GM18873 (cell line): ENCODE measurements around the gene PACS1.

Source experiments
- ATAC-seq: cut with Tn5 transposase; IDR thresholded peaks from one replicate; pipeline ENCODE4 v1.9.1; 2021; ENCODE audit warnings: mild to moderate bottlenecking, moderate library complexity, moderate number of reproducible peaks; ENCODE audit not compliant: unreplicated experiment, low FRiP score

PACS1 gene

GRCh38 chr11:66131937-66132632, 62.0 kb downstream of the PACS1 start:
- no peak for ATAC-seq

GRCh38 chr11:66133216-66133775, 63.2 kb downstream of the PACS1 start:
- ATAC-seq, result no peak

GRCh38 chr11:66136752-66137123, 66.7 kb downstream of the PACS1 start:
- ATAC-seq, result no peak

DNA sequence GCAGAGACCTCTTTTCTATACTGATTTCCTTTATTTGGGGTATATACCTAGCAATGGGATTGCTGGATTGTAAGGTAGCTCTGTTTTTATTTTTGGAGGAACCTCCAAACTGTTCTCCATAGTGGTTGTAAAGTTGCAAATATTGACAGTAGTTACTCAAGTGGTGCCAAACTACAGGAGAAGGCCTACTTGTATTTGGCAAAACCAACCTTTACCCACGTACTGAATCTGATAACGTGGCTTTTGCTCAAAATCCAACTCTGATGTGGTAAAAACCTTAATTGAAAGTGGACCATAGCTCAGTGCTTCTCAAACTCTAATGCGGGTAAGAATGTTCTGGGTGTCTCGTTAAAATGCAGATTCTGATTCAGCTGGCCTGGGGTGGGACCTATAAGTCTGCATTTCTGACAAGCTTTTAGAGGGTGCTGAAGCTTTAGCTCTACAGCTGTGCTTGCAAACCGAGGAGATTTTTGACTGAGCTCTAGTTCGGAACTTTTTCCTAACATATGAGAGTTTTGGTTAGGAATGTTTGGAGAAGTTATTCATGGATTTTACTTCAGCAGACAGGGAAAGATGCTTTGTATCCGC, 69.8 kb downstream of the PACS1 start:
- no peak for ATAC-seq

GRCh38 chr11:66142370-66143263, 72.5 kb downstream of the PACS1 start:
- ATAC-seq, result no peak

GRCh38 chr11:66143264-66143566, 73.1 kb downstream of the PACS1 start:
- no peak for ATAC-seq

DNA sequence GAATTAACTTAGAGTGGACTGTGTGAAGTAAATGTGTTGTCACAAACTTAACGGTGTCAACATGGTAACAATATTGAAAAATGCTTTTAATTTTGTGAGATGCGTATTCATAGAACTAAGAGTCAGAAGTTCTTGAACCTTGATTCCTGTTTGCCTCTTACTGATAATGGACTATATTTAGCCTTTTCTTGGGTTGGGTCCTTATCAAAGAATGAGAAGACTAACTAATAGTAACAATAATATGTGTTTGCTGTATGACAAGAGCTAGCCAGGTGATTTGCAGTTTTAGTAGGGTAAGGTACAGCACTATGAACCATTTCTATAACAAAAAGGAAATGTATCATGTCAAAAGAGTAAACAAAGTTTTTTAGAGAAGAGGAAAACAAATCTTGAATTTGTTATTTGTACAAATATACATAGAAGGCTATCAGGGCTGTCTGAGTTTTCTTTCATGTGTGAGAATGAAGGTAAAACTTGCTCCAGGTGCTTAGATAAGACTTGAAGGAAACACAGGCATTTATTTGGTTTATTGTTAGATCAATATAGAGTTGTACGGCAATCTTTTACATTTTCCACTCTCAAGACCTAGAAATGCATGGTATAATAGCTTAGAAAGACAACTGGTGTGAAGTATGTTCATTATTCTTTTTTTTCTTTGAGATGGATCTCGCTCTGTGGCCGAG, 74.1 kb downstream of the PACS1 start:
- ATAC-seq, result no peak

DNA sequence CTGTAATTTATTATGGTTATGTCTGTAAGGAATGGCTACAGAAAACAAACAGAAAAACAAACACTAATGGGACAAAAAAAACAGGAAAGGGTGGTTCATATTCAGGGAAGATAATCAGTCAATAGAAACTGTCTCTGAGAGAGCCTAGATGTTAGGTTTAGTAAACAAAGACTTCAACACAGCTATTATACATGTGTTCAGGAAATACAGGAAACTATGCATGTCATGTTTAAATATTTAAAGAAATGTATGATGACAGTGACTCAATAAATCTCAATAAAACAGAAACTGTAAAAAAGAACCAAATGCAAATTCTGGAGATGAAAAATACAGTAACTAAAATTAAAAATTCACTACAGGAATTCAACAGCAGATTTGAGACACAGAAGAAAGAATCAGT, 76.0 kb downstream of the PACS1 start:
- ATAC-seq, result no peak

DNA sequence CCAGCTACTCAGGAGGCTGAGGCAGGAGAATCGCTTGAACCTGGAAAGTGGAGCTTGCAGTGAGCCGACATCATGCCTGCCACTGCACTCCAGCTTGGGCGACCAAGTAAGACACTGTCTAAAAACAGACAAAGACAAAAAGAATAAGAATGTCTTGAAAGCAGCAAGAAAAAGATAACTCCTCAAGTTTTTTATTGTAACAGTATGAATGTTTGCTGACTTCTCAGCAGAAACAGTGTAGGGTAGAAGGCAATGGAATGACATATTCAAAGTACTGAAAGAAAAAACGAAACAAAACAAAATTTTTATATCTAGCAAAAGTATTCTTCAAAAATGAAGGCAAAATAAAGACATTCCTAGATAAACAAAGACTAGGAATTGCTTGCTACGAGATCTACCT, 76.9 kb downstream of the PACS1 start:
- no peak for ATAC-seq

DNA sequence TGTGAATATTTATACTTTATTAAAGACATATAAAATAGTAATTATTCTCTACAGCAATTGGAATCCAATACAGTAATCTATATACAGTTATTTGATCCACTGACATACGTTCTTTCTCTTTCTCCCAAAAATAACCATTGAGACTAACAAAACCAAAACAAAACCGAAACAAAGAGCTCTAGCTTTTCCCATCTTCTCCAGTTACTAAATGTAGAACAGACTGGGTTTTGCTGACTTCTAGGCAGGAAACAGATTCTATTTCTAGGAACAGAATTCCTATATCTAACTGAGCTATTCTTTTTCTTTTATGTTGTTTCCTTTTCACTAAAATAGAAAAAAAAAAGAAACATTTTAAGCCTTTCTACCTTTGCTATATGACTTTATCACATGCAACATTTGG, 80.1 kb downstream of the PACS1 start:
- ATAC-seq, result no peak

GRCh38 chr11:66150725-66151124, 80.7 kb downstream of the PACS1 start:
- ATAC-seq, result no peak

GRCh38 chr11:66151273-66151672, 81.2 kb downstream of the PACS1 start:
- no peak for ATAC-seq

- no peak for ATAC-seq
Observed at GRCh38 chr11:66154109-66154508, 84.0 kb downstream of the PACS1 start.

DNA sequence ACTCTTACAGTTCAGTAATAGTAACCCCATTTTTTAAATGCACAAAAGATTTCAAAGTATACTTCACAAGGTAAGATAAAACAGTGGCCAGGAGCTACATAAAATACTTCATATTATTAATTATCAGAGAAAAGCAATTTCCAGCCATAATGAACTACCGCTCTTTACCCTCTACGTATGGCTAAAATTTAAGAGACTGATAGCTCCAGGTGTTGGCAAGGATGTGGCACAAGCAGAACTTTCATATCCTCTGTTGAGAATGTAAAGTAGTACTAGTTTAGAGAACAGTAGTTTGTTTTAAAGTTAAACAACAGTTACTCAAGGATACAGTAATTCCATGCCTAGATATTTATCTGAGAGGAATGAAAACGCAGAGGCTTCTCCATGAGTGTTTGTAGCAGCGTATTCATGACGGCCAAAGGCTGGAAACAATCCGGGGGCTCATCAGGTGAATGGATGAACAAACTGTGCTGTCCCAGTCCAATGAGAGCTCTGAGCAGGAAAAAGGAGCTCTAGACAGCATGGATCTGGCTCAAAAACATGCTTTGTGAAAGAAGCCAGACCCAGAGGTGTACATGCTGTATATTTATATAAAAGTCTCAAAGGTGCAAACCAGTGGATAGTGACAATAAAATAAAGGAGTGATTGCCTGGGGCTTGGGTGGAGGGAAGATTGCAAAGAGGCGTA, 85.5 kb downstream of the PACS1 start:
- ATAC-seq, result no peak

- ATAC-seq, result no peak
Observed at GRCh38 chr11:66157182-66157864, 87.3 kb downstream of the PACS1 start.

GRCh38 chr11:66158156-66158555, 88.1 kb downstream of the PACS1 start:
- ATAC-seq, result no peak

- ATAC-seq, result no peak
Observed at GRCh38 chr11:66159324-66159984, 89.4 kb downstream of the PACS1 start.

- no peak for ATAC-seq
Observed at GRCh38 chr11:66160709-66161108, 90.6 kb downstream of the PACS1 start.

DNA sequence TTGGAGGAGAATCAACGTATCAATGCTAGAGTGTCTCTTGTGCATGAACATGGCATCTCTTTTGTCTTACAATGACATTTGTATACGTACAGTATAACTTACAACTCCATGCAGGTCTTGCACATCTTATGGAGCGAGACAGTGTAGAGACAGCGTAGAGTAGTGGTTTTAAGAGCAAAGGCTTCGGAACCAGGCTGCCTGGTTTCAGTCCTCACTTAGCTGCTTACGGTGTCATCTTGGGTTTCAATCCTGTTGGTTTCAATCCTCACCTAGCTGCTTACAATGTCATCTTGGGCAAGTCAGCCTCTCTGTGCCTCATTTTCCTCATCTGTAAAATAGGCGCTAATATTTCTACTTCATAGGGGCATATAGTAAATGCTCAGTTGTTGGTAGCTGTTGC, 98.2 kb downstream of the PACS1 start:
- ATAC-seq, result no peak
